HFF-Myc (cell line): ENCODE measurements around the gene DGKG.

Experiments
- DNase-seq: peaks from one replicate; pipeline ENCODE4 v3.0.0-alpha.2; 2011; ENCODE audit warnings: low read depth; ENCODE audit errors: extremely low read depth
- H3K4me3 ChIP-seq: replicated peaks from 2 replicates; pipeline ENCODE4 v1.5.1; 2011; ENCODE audit warnings: low read depth, mild to moderate bottlenecking, control low read depth, low read length
- CTCF ChIP-seq: IDR thresholded peaks from 2 replicates; pipeline ENCODE4 v1.5.1; 2012; ENCODE audit warnings: mild to moderate bottlenecking, low read depth, low read length, control low read depth; ENCODE audit errors: missing control alignments

The DGKG gene

GRCh38 chr3:186187401-186188275, 174.4 kb downstream of the DGKG start:
- no peak for DNase-seq
- TF ChIP-seq CTCF, result no peak
- H3K4me3 ChIP-seq, result no peak overlapping the region

DNA sequence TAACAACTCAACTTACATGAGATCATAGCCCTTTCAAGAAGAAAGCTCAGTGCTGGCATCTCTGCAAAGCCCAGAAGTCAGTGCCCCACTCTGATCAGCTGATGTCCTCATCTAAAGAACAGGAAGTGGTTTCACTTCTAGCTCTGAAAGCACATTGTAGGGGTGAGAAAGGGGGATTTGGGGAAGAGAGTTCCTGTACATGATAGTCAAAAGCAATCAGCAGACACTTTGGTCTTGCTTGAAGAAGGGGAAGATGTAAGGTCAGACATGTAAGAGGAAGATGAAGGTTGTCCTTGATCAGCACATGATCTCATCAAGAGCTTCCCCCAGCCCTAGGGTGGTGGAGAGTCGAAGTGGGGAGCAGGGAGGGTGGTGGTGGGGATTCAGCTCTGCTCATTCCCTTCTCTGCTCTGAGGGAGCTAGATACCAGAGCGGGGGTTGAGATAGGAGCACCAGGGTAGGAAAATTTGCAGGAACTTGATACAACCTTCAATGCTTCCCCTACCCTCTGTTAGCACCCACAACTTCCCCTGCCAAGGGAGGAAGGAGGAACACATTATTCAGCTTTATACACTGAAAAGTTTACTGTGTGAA, 176.7 kb downstream of the DGKG start:
- no peak for TF ChIP-seq CTCF
- no peak overlapping the region for H3K4me3 ChIP-seq
- no peak for DNase-seq

DNA sequence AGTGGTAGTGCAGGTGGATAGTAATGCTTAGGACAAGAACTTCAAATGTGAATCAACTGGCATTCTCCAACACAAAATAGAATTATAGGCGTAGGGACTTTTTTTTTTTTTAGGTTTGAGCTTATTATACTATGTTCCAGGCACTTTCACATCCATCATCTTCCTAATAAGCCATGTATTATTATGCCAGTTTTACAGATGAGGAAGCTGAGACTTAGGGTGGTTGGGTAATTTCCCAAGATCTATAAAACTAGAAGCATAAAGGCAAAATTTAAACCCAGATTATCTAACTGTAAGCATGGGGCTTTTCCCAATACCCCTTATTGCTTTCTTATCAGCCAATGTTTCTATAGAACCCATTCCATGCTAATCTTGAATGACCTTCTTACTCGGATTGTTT, 178.0 kb downstream of the DGKG start:
- no peak for TF ChIP-seq CTCF
- no peak overlapping the region for H3K4me3 ChIP-seq
- no peak for DNase-seq

DNA sequence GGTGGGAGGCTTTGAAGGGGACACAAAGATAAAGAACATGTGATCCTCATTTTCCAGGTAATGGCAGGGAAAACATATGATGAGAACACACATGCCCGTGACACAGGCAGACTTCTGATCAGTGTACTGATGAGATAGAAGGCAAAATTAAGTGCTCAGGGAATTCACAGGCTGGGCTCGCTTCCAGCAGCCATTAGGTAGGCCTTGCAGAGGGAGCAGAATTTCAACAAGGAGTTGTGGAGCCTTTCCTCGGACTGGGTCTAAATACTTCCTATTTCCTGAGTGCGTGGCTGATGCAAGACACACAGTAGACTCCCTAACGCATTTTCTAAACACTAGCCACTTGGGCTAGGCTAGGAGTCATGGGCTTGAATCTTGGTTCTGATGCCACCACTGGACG, 179.2 kb downstream of the DGKG start:
- TF ChIP-seq CTCF, result no peak
- H3K4me3 ChIP-seq, result no peak overlapping the region
- DNase-seq, result no peak

- no peak for TF ChIP-seq CTCF
- no peak for DNase-seq
Measured at GRCh38 chr3:186181901-186182300, 180.1 kb downstream of the DGKG start.

DNA sequence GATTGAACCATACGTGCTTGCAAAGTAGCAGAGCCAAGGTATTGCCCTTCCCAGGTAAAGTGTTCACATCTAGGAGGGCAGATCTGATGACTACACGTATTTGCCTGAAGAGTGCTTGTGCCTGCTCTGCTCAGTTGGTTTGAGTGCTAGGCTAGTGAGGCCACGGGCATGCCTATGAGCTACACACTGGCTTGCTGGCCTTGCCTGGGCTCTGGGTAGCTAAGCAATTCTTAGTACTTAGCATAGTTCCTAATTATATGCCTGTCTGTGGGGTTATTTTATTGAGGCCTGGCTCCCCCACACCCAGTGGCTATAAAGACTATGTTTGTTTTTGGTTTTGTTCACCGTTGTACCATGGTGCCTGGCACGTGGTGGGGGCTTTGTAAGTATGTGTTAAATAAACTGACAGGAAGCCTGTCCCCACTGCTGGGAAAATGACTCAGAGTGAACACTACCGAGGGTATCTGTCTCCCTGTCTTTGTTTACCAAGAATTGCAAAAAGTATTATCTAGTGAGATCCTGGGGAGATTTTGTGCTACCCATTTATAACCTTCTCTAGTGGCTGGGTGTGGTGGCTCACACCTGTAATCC, 181.0 kb downstream of the DGKG start:
- H3K4me3 ChIP-seq, result no peak overlapping the region
- no peak for TF ChIP-seq CTCF
- no peak for DNase-seq

More at GRCh38 chr3:186181901-186182300, 180.1 kb downstream of the DGKG start:
- H3K4me3 ChIP-seq, result no peak overlapping the region
